ENCODE results near the gene ITPKB. TPM values are rescaled to one million over a fixed set of nuclear protein-coding genes. Genes with fewer than 3 reads are reported as not detected.
A peak's percentile ranks its signal among the peaks of the same experiment; 100 is the strongest.

Gene ITPKB
- total RNA-seq, 1 donor from 2014 or later: 9.8 TPM

DNA sequence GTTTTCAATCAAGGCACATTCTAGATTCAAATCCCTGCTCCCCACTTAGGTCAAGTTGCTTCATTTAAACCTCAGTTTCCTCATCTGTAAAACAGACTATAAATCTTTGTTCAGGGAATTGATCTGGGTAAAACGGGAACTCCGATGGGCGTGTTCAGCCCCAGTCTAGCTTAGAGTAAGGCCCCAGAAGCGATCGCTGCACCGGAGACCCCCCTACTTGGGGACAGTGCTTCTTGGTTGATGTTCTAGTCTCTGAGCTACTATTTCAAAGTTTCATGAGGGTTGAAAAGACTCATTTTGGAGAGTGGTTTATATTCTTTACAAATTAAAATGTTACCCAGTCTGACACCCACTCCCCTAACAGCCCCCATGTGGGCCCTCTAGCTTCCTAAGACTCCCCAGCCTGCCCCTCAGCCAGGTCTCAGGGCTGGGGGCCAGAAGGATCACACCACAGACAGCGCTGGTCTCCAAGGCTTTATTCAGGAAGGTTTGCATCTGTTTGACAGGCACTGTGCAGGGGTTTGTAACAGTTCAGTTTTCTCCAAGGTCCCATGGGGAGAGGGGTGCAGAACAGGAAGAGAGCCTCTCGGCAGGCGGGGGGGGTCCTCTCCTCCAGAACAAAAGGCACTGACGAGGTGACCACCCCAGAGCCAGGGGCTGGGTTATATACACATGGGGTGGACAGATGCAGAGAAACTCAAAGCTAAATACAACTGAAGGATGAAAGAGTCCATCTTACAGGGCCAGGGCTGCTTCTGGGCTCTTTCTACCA lies 107.7 kb downstream of the ITPKB start:
- TF ChIP-seq CTCF (IDR thresholded peaks at IDR 0.05; ENCODE audit: unreplicated experiment): no peak
- no peaks in the 10 kb centered on the region for H3K9me3 Mint-ChIP-seq (ENCODE audit: low read depth)
- H3K4me1 Mint-ChIP-seq (ENCODE audit: low read depth): no peaks in the 10 kb centered on the region
- H3K27ac Mint-ChIP-seq: no peak overlapping the region
- peaks cover 14% of the 10 kb centered on the region for H3K27me3 Mint-ChIP-seq
- no peak for DNase-seq (ENCODE audit: low spot score, unreplicated experiment)
- no peak overlapping the region for H3K4me3 Mint-ChIP-seq (ENCODE audit: low read depth)
- no peaks in the 10 kb centered on the region for H3K36me3 Mint-ChIP-seq (ENCODE audit: insufficient read depth)

DNA sequence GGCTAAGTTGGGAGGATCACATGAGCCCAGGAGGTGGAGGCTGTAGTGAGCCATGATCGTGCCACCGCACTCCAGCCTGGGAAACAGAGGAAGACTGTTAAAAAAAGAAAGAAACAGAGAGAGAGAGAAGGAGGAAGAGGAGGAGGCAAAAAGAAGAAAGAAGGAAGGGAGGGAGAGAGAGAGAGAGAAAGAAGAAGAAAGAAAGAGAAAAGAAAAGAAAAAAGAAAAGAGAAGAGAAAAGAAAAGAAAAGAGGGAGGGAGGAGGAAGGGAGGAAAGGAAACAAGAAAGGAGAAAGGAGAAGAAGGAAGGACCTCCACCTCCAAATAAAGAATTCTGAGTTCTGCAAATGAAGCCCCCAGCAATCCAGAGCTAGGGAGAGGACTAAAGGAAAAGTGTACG lies 108.5 kb downstream of the ITPKB start:
- H3K4me3 Mint-ChIP-seq (ENCODE audit: low read depth): no peak overlapping the region
- no peak for TF ChIP-seq CTCF (IDR thresholded peaks at IDR 0.05; ENCODE audit: unreplicated experiment)

GRCh38 chr1:226629896-226630550 lies 109.1 kb downstream of the ITPKB start:
- TF ChIP-seq CTCF (IDR thresholded peaks at IDR 0.05; ENCODE audit: unreplicated experiment): no peak
- peaks cover 27% of the 10 kb centered on the region for H3K27me3 Mint-ChIP-seq
- H3K27ac Mint-ChIP-seq: no peak overlapping the region
- no peaks in the 10 kb centered on the region for H3K4me1 Mint-ChIP-seq (ENCODE audit: low read depth)
- DNase-seq (ENCODE audit: low spot score, unreplicated experiment): no peak
- H3K36me3 Mint-ChIP-seq (ENCODE audit: insufficient read depth): no peaks in the 10 kb centered on the region
- H3K4me3 Mint-ChIP-seq (ENCODE audit: low read depth): no peak overlapping the region
- no peaks in the 10 kb centered on the region for H3K9me3 Mint-ChIP-seq (ENCODE audit: low read depth)

More for the DNA sequence above, 108.5 kb downstream of the ITPKB start:
- Mint-ChIP-seq H3K27me3 (peaks cover 22% of the 10 kb centered on the region), H3K4me1 (ENCODE audit: low read depth) (no peaks in the 10 kb centered on the region), H3K9me3 (ENCODE audit: low read depth) (no peaks in the 10 kb centered on the region), H3K36me3 (ENCODE audit: insufficient read depth) (no peaks in the 10 kb centered on the region), H3K27ac (no peak overlapping the region)
- DNase-seq (ENCODE audit: low spot score, unreplicated experiment): no peak

DNA sequence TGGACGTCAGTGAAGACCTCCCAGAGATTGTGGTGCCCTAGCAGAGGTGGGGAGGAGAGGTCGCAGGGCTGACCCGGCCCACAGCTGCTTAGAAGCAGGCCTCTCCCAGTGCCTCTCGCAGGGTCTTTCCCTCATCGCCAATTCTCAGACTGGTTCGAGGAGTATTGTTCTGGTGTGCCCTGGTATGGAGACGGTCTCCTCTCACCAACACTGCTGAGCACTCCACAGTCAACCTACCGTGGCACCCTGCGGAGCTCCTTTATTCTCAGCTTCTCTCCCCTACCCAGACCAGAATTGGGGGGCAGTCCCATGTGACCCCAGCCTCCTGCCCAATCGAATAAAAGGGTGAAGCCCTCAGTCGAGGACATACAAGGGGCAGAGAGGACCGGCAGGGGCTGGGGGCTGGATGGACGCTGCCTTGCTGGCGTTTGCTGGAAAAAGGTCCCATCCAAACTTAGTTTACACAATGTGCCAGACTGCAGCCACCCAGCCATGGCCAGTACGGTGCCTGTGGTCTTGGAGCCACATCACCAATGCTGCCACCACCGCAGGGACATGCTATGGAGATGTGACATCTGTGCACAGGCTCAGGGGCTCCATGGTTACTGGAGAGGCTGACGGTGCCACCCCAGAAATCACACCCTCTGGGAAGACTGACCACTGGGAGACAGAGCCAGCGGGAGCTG lies 109.7 kb downstream of the ITPKB start:
- Mint-ChIP-seq H3K4me3 (ENCODE audit: low read depth) (no peak overlapping the region), H3K27ac (peak overlapping the region; percentile 71), H3K9me3 (ENCODE audit: low read depth) (no peaks in the 10 kb centered on the region), H3K4me1 (ENCODE audit: low read depth) (no peaks in the 10 kb centered on the region), H3K27me3 (peaks cover 27% of the 10 kb centered on the region), H3K36me3 (ENCODE audit: insufficient read depth) (no peaks in the 10 kb centered on the region)
- no peak for DNase-seq (ENCODE audit: low spot score, unreplicated experiment)
- TF ChIP-seq CTCF (IDR thresholded peaks at IDR 0.05; ENCODE audit: unreplicated experiment): no peak

GRCh38 chr1:226628612-226629155 lies 110.4 kb downstream of the ITPKB start:
- Mint-ChIP-seq H3K4me1 (ENCODE audit: low read depth) (no peaks in the 10 kb centered on the region), H3K4me3 (ENCODE audit: low read depth) (no peak overlapping the region), H3K36me3 (ENCODE audit: insufficient read depth) (no peaks in the 10 kb centered on the region), H3K9me3 (ENCODE audit: low read depth) (no peaks in the 10 kb centered on the region), H3K27me3 (peaks cover 27% of the 10 kb centered on the region), H3K27ac (no peak overlapping the region)
- TF ChIP-seq CTCF (IDR thresholded peaks at IDR 0.05; ENCODE audit: unreplicated experiment): no peak
- no peak for DNase-seq (ENCODE audit: low spot score, unreplicated experiment)
